T-helper 1 cell treated with Interleukin-12 subunit alpha and Interleukin-12 subunit beta and Interleukin-4 antibody, amounts not matched to agents 30 ng/mL and 1 ng/mL, for 36 hours (primary cell): ENCODE measurements around the gene TCF12. TPM values are rescaled to one million over a fixed set of nuclear protein-coding genes. Genes with fewer than 3 reads are reported as not detected.

Experiments
- intact Hi-C: fragments of 100-400 bp; cut with micrococcal nuclease; formaldehyde crosslinking; loops from one replicate; pipeline ENCODE4 v1.15.1; 2024
- total RNA-seq: library from RNA; stranded (reverse); gene quantifications from 2 replicates; pipeline ENCODE4 v1.2.3, GENCODE V29; 2022

Gene TCF12
- total RNA-seq, 1 donor from 2014 or later, result 86.2 TPM

DNA sequence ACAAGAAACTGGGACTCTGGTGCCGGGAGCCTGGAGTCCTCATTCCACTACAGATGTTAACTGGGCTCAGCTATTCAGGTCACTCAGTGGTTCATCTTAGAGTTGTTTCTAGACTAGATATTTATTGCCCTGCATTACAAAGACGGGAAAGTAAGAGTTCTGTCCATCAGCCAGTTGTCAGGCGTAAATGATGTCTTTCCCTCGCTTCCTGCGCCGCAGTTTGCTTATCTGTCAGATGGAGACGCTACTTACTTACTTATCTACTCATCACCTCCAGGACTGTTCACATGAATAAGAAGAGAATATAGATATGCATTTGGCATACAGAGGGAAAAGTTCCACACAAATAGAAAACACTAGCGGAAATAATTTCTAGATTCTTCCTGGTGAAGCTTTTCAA is 410.0 kb downstream of the TCF12 start:
- intact Hi-C loops, result no loop called here

DNA sequence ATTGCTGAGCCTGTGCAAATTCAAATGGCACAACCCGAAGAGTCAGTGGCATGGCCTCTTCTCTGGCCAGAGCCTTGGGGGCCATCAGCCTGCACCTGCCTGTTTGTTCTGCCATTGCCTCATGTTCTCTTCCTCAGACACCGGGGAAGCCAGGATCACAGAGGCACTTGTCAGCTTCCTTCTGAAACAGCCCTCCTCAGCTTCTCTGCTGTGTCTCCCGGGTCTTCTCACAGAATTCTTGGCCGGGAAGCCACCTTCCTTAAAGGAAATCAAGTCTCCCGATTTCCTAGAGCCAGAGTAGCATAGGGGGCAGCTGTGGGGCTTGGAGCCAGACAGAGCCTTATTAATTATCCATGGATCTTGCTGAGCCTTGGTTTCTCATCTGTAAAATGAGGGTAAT is 410.5 kb downstream of the TCF12 start:
- intact Hi-C loops, result no loop called here

DNA sequence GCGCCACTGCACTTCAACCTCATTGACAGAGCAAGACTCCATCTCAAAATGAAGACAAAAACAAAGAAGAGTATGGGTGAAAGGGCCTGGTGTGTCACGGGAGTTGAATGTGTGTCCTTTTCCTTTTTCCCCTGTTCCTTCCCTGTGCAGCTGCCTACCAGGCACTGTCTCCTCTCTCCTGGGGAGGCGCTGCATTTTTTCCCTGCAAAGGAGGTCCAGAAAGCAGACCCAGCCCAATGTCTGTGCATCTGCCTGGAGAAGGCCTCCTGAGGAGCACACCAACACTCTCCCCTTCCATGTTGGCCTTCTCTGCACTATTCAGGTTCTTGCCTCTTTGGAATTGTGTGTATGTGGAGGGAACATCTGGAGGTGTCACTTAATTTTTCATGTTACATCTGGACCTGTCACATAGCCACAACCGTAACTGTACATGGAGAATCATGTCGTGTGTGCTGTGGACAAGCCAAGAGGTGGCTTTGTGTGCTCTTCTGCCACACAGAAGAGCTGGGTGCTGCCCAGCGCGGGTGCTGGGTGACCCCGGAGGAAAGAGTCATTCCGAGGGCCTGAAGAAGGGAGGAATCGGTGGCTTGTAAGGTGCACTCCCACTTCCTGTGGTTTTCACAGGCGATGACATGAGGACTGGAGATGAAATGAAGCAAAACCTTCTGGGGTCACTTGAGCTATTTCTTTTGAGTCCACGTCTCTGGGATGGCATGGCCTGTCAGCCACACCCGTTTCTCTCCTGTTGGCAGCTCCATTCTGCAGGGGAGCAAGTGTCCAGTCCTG is 411.3 kb downstream of the TCF12 start:
- intact Hi-C loops, result no loop called here

DNA sequence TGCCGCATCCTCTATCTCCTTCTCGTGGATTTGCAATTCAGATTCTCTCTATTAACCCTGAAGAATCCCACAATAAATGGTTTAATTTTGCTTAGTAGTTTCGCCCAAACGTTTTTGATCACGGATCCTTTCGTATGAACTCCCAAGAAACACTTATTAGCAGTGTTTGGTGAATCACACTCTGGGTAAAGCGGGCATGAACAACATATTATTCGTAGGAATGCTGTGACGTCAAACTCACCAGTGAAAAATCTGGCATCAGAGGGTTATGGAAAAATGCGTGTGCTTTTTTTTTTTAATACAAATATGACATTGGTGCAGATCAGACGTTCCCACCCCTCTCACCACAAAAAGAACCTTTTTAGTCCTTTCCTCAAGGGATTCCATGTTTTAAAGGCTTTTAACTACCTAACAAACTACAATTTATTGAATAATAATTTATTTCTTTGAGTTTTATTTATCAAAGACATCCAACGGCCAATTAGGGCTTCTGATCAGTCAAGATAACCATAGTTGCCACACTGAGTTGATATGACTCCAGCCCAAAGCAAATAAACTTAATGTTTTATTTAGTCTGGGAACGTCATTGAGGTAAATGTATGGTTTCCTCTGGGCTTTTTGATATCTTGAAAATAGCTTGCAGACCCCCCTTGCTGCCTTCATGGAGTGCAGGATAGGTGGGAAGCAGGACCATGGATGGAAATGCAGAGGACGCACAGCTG is 412.3 kb downstream of the TCF12 start:
- intact Hi-C loops, result no loop called here

DNA sequence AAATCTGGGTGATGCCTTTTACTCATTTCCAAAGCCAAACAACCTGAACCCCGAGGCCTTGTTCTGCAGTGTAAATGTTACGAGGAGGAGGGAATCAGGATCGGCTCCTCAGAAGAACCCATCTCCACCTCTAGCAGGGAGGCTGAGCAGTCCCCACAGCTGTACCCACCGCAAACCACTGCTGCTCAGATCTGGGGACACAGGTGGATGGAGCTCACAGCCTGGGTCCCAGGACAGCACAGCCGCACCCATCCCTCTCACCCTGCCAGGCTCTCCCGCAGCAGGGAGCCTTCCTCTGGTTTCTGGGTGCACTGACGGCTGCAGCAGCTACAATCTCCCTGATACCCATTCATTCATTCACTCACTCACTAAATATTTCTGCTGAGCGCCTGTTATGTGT is 413.9 kb downstream of the TCF12 start:
- intact Hi-C loops, result no loop called here

DNA sequence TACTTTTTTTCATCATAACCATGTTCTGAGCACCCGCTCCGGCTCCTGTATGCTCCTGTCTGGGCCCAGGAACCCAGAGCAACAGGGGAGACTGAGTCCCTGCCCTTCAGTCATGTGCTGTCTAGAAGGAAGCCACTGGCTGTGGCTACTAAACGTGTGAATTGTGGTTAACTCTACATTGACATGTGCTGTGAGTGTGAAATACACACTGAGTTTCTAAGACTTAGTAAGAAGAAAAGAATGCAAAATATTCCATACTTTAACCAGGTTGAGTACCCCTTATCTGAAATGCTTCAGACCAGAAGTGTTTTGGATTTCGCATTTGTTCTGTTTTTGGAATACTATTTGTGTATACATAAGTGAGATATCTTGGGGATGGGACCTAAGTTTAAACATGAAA is 415.0 kb downstream of the TCF12 start:
- intact Hi-C loops, result no loop called here

DNA sequence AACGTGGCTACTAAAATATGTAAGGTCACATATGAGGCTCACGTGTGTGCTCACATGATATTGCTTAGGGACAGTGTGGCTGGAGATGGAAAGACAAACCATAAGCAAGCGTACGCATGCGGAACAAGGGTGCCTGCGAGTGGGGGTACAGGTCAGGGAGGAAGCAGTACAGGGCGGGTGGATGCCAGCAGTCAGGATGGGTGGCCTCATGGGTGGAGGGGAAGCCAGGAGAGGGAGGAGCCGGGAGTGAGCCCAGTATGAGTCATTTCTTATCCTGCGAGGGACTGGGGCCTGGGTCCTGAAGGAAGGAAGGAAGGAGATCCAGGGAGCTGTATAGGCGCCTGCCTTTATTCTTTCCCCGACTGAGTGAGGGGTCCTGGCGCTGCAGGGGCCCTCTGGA is 415.8 kb downstream of the TCF12 start:
- intact Hi-C loops, result no loop called here

DNA sequence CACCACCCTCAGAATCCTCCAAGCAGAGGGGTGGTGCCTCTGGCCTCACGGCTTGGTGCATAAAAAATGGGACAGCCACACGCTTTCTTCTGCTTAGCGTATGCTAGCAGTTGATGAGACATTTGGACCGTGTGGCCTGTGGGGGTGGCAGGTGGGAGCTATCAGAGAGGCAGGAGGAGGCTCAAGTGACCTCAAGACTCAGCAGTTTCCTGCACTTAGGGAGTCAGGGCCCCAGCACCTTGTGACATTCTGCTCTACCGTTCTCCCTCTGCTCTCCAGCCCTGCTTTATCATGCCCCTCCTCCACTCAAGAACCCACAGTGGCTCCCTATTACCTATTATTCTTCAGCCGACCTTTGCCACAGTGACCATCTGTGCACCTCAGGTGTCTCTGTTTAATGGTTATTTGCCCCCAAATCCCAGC is 416.9 kb downstream of the TCF12 start:
- intact Hi-C loops, result no loop called here

DNA sequence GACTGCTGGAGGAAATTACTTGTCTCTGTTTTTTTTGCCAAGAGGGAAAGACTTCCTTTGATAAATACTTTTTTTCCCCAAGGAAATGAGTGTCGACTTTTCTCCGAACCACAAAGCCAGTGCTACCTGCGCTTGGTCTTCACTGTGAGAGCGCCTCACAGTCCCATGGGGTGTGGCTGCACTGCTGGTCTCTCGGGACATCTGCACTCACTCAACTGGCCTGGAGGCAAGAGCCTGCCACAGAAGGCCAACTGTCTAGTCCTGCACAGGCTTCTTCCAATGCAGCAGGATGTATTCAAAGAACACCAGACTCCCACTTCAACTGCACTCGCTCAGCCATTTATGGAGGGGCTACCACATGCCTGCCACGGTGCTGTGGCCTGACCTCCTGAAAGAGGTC is 417.3 kb downstream of the TCF12 start:
- intact Hi-C loops, result no loop called here

DNA sequence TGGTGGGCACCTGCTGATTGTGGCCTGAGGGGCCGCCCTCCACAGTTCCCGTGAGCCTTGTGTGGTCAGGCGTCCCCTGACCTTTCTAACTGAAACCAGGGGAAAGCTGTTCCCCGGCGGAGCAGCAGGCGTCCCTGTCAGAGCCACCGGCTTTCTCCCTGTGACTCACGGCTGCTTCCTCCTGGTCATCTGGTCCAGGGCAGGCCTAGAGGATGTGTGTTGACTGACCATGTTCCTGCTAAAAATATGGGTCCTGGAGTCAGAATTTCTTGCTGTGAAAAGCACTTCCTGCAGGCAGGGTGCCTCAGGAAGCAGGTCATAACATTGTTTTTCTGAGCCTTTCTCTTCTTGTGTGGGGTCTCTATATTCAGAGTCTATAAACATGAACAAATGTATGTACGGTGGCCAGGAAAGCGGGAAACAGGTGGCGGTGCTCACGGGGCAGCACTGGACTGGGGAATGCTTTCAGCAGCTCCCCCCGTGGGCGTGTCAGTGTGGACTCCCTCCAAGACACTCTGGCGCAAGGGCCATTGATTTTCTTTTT is 419.5 kb downstream of the TCF12 start:
- intact Hi-C loops, result no loop called here

DNA sequence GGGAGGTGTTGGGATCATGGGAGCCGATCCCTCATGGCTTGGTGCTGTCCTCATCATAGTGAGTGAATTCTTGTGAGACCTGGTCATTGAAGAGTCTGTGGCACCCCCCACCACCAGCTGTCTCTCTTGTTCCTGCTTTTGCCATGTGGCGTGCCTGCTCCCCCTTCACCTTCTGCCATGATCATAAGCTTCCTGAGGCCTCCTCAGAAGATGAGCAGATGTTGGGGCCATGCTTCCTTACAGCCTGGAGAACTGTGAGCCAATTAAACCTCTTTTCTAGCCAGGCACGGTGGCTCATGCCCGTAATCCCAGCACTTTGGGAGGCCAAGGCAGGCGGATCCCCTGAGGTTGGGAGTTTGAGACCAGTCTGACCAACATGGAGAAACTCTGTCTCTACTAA is 420.9 kb downstream of the TCF12 start:
- intact Hi-C loops, result no loop called here

Other genes starting within 250 kb of the TCF12 start
- gene ZNF280D, start 185.1 kb upstream of the TCF12 start, total RNA-seq, result 36.7 and 36.8 TPM in 2 replicates